Measurements from ENCODE around the gene RLN2.
"Not testable (repeated sequence)": the region's sequence is repeated elsewhere in the genome, so short reads cannot be mapped to it uniquely, and the experiment has no call there.

- TF ChIP-seq CTCF, POLR2A, POLR2AphosphoS5, EP300 (IDR thresholded peaks at IDR 0.05): not testable (repeated sequence)
Observed at GRCh38 chr9:5303840-5304795, at the start of gene RLN2.

All from suprapubic skin (tissue), 4 donors.